IPS DF 4.7 (cell line): Measurements from ENCODE around the gene CSRP2.
A peak's percentile ranks its signal among the peaks of the same experiment; 100 is the strongest.

ENCODE experiments used
- DNase-seq: peaks from one replicate; pipeline ENCODE4 v3.0.0-alpha.2; 2013; ENCODE audit warnings: low spot score; ENCODE audit errors: extremely low read depth

Gene CSRP2

GRCh38 chr12:76863837-76864236, 15.0 kb downstream of the CSRP2 start:
- DNase-seq = no peak

- DNase-seq = no peak
These were observed 15.7 kb downstream of the CSRP2 start for GRCh38 chr12:76863005-76863670.

- DNase-seq = no peak
These were observed 18.6 kb downstream of the CSRP2 start for GRCh38 chr12:76860256-76860655.

GRCh38 chr12:76859611-76860010, 19.2 kb downstream of the CSRP2 start:
- DNase-seq = no peak

- no peak for DNase-seq
These were observed 22.7 kb downstream of the CSRP2 start for GRCh38 chr12:76856018-76856644.

GRCh38 chr12:76855271-76855670, 23.5 kb downstream of the CSRP2 start:
- DNase-seq = no peak

- no peak for DNase-seq
These were observed 26.7 kb downstream of the CSRP2 start for GRCh38 chr12:76852106-76852505.

- DNase-seq = no peak
These were observed 30.7 kb downstream of the CSRP2 start for GRCh38 chr12:76848132-76848531.

GRCh38 chr12:76847260-76847659, 31.6 kb downstream of the CSRP2 start:
- no peak for DNase-seq

- no peak for DNase-seq
These were observed 42.2 kb downstream of the CSRP2 start for GRCh38 chr12:76836633-76837032.

GRCh38 chr12:76830436-76830835, 48.4 kb downstream of the CSRP2 start:
- no peak for DNase-seq

GRCh38 chr12:76820888-76821482, 57.8 kb downstream of the CSRP2 start:
- peak; percentile 28 for DNase-seq

- DNase-seq = no peak
These were observed 64.8 kb downstream of the CSRP2 start for GRCh38 chr12:76813972-76814371.

- DNase-seq = no peak
These were observed 65.6 kb downstream of the CSRP2 start for GRCh38 chr12:76813265-76813664.

GRCh38 chr12:76811976-76812375, 66.8 kb downstream of the CSRP2 start:
- DNase-seq = no peak

GRCh38 chr12:76810671-76811419, 68.0 kb downstream of the CSRP2 start:
- no peak for DNase-seq
